Mesenchymal stem cell (in vitro differentiated cells and primary cell): ENCODE data around the gene SH3RF2.
"Not testable (repeated sequence)": the region's sequence is repeated elsewhere in the genome, so short reads cannot be mapped to it uniquely, and the experiment has no call there.

ENCODE experiments used
- DNase-seq: peaks from one replicate; pipeline ENCODE4 v3.0.0-alpha.2; 2013
- H2AFZ ChIP-seq: one replicate; pipeline ENCODE4 v1.6.1; 2013; ENCODE audit warnings: low read depth, mild to moderate bottlenecking, control low read depth, inconsistent platforms, low read length, moderate library complexity
- H2AK5ac ChIP-seq: 2 replicates; pipeline ENCODE4 v1.6.1; 2013; ENCODE audit warnings: low read length, moderate library complexity, mild to moderate bottlenecking, inconsistent platforms; ENCODE audit not compliant: severe bottlenecking
- H2BK120ac ChIP-seq: one replicate; pipeline ENCODE4 v1.6.1; 2013; ENCODE audit warnings: low read depth, mild to moderate bottlenecking, inconsistent platforms, low read length, moderate library complexity
- H2BK12ac ChIP-seq, 2 experiments: one replicate each; pipeline ENCODE4 v1.6.1; 2013; ENCODE audit warnings: inconsistent platforms in 2 of 2, low read length in 2 of 2, mild to moderate bottlenecking in 2 of 2, moderate library complexity in 2 of 2, control low read depth in 1 of 2
- H2BK15ac ChIP-seq: one replicate; pipeline ENCODE4 v1.6.1; 2013; ENCODE audit warnings: mild to moderate bottlenecking, low read depth, inconsistent platforms; ENCODE audit not compliant: poor library complexity, severe bottlenecking
- H2BK5ac ChIP-seq: 2 replicates; pipeline ENCODE4 v1.6.1; 2013; ENCODE audit warnings: low read depth, mild to moderate bottlenecking, low read length, control low read depth, inconsistent platforms; ENCODE audit not compliant: poor library complexity, severe bottlenecking
- H3K14ac ChIP-seq, 2 experiments: one replicate each; pipeline ENCODE4 v1.6.1; 2013; ENCODE audit warnings: inconsistent platforms in 2 of 2, low read length in 2 of 2, control low read depth in 1 of 2, mild to moderate bottlenecking in 1 of 2, moderate library complexity in 1 of 2
- H3K18ac ChIP-seq, 2 experiments: one replicate each; pipeline ENCODE4 v1.6.1; 2013; ENCODE audit warnings: inconsistent platforms in 2 of 2, low read length in 2 of 2, control low read depth in 1 of 2, low read depth in 1 of 2, mild to moderate bottlenecking in 1 of 2
- H3K23ac ChIP-seq, 2 experiments: one replicate each; pipeline ENCODE4 v1.6.1; 2013; ENCODE audit warnings: inconsistent platforms in 2 of 2, low read length in 2 of 2, mild to moderate bottlenecking in 2 of 2, moderate library complexity in 2 of 2, control low read depth in 1 of 2
- H3K27ac ChIP-seq: 2 replicates; pipeline ENCODE4 v1.5.1; 2013; ENCODE audit warnings: mild to moderate bottlenecking, moderate library complexity, low read length, control low read depth, inconsistent platforms; ENCODE audit not compliant: poor library complexity, severe bottlenecking
- H3K27me3 ChIP-seq, 2 experiments: 2 replicates each; pipeline versions ENCODE4 v1.6.1 to v1.7.0; 2013; ENCODE audit warnings: low read length in 2 of 2, mild to moderate bottlenecking in 2 of 2, moderate library complexity in 2 of 2, control low read depth in 1 of 2, inconsistent platforms in 1 of 2; ENCODE audit not compliant: control insufficient read depth in 1 of 2, insufficient read depth in 1 of 2
- H3K36me3 ChIP-seq, 2 experiments: 2 replicates each; pipeline versions ENCODE4 v1.6.1 to v1.7.0; 2013; ENCODE audit warnings: low read length in 2 of 2, control low read depth in 1 of 2, inconsistent platforms in 1 of 2, low read depth in 1 of 2, mild to moderate bottlenecking in 1 of 2; ENCODE audit not compliant: insufficient read depth in 2 of 2, control insufficient read depth in 1 of 2
- H3K4ac ChIP-seq, 2 experiments: one replicate each; pipeline ENCODE4 v1.6.1; 2013; ENCODE audit warnings: inconsistent platforms in 2 of 2, low read length in 2 of 2, mild to moderate bottlenecking in 2 of 2, moderate library complexity in 2 of 2, control low read depth in 1 of 2, low read depth in 1 of 2
- H3K4me1 ChIP-seq: 2 replicates; pipeline ENCODE4 v1.6.1; 2013; ENCODE audit warnings: low read depth, low read length, control low read depth; ENCODE audit not compliant: control insufficient read depth, insufficient read depth
- H3K4me2 ChIP-seq: 2 replicates; pipeline ENCODE4 v1.6.1; 2013; ENCODE audit warnings: low read length, mild to moderate bottlenecking, inconsistent platforms; ENCODE audit not compliant: poor library complexity, severe bottlenecking
- H3K4me3 ChIP-seq, 2 experiments: 2 replicates each; pipeline versions ENCODE4 v1.5.1 to v1.7.0; 2013; ENCODE audit warnings: low read length in 2 of 2, mild to moderate bottlenecking in 2 of 2, control low read depth in 1 of 2, low read depth in 1 of 2; ENCODE audit not compliant: insufficient read depth in 1 of 2
- H3K79me1 ChIP-seq: replicated peaks from 2 replicates; pipeline ENCODE4 v1.6.1; 2013; ENCODE audit warnings: mild to moderate bottlenecking, control low read depth, low read length, inconsistent platforms; ENCODE audit not compliant: poor library complexity, severe bottlenecking
- H3K9ac ChIP-seq: 2 replicates; pipeline ENCODE4 v1.7.0; 2013; ENCODE audit warnings: mild to moderate bottlenecking, low read length, moderate library complexity
- H3K9me3 ChIP-seq: 2 replicates; pipeline ENCODE4 v1.7.0; 2013; ENCODE audit warnings: mild to moderate bottlenecking, low read length; ENCODE audit not compliant: control insufficient read depth
- H4K8ac ChIP-seq: one replicate; pipeline ENCODE4 v1.6.1; 2013; ENCODE audit warnings: inconsistent platforms, mild to moderate bottlenecking, low read length, moderate library complexity
- H4K91ac ChIP-seq: one replicate; pipeline ENCODE4 v1.6.1; 2013; ENCODE audit warnings: mild to moderate bottlenecking, low read length, inconsistent platforms
- WGBS: methylation state at CpG from one replicate; pipeline ENCODE4 v1.1.7; 2013; ENCODE audit warnings: mixed read lengths; 5-methylcytosine and 5-hydroxymethylcytosine counted together

Gene SH3RF2

GRCh38 chr5:145891378-145891777 is 45.0 kb upstream of the SH3RF2 start:
- H3K36me3 ChIP-seq, H3K4me2 ChIP-seq, H3K4me3 ChIP-seq, H2BK5ac ChIP-seq, H3K18ac ChIP-seq, H3K9ac ChIP-seq, H3K27me3 ChIP-seq, H3K27ac ChIP-seq, H3K23ac ChIP-seq, H3K4me1 ChIP-seq, H3K14ac ChIP-seq, H2BK120ac ChIP-seq, H2BK12ac ChIP-seq, H4K8ac ChIP-seq, H2AK5ac ChIP-seq, H3K79me1 ChIP-seq, H4K91ac ChIP-seq, H2AFZ ChIP-seq, H2BK15ac ChIP-seq, H3K9me3 ChIP-seq, H3K4ac ChIP-seq, DNase-seq: not testable (repeated sequence)
- 96% methylated on average over 10 of the region's 10 CpGs for WGBS

DNA sequence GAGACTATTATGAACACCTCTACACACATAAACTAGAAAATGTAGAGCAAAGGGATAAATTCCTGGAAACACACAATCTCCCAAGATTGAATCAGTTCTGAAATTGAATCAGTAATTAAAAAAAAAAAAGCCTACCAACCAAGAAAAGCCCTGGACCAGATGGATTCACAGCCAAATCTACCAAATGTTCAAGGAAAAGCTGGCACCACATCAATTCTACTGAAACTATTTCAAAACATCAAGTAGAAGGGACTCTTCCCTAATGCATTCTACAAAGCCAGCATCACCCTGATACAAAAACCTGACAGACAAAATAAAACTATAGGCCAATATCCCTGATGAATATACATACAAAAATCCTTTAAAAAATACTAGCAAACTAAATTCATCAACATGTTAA is 38.2 kb upstream of the SH3RF2 start:
- no peaks in the 10 kb centered on the region for H3K4me1 ChIP-seq
- H2BK15ac ChIP-seq = no peak overlapping the region
- H3K9me3 ChIP-seq = peaks cover 10% of the 10 kb centered on the region
- no peak overlapping the region for H2AK5ac ChIP-seq
- no peak overlapping the region for H2BK5ac ChIP-seq
- no peak overlapping the region for H3K18ac ChIP-seq
- no peak overlapping the region for H3K9ac ChIP-seq
- no peak for DNase-seq
- H2BK120ac ChIP-seq = no peak overlapping the region
- H3K4me3 ChIP-seq = no peak overlapping the region
- no peak overlapping the region for H3K27ac ChIP-seq
- H3K4ac ChIP-seq = no peak overlapping the region
- no peak overlapping the region for H2AFZ ChIP-seq
- H3K79me1 ChIP-seq = no peaks in the 10 kb centered on the region
- no peak overlapping the region for H4K8ac ChIP-seq
- H3K23ac ChIP-seq = no peak overlapping the region
- H3K4me2 ChIP-seq = no peak overlapping the region
- H3K14ac ChIP-seq = no peak overlapping the region
- H2BK12ac ChIP-seq = no peak overlapping the region
- no peaks in the 10 kb centered on the region for H3K27me3 ChIP-seq
- H3K36me3 ChIP-seq = no peaks in the 10 kb centered on the region
- no peak overlapping the region for H4K91ac ChIP-seq

- Histone ChIP-seq H2BK5ac (no peak overlapping the region), H3K18ac (no peak overlapping the region), H2BK12ac (no peak overlapping the region), H3K9ac (no peak overlapping the region), H4K91ac (no peak overlapping the region), H4K8ac (no peak overlapping the region), H2AFZ (no peak overlapping the region), H2AK5ac (no peak overlapping the region), H3K27ac (no peak overlapping the region), H3K79me1 (no peaks in the 10 kb centered on the region), H3K14ac (no peak overlapping the region), H3K36me3 (no peaks in the 10 kb centered on the region), H2BK15ac (no peak overlapping the region), H3K23ac (no peak overlapping the region), H3K4me2 (no peak overlapping the region), H3K27me3 (no peaks in the 10 kb centered on the region), H2BK120ac (no peak overlapping the region), H3K4me1 (no peaks in the 10 kb centered on the region), H3K4ac (no peak overlapping the region), H3K9me3 (peaks cover 10% of the 10 kb centered on the region), H3K4me3 (no peak overlapping the region)
- DNase-seq = no peak
- WGBS = no CpG with 5 or more reads among the region's 1 CpG
Observed at GRCh38 chr5:145902421-145902820, 34.0 kb upstream of the SH3RF2 start.

DNA sequence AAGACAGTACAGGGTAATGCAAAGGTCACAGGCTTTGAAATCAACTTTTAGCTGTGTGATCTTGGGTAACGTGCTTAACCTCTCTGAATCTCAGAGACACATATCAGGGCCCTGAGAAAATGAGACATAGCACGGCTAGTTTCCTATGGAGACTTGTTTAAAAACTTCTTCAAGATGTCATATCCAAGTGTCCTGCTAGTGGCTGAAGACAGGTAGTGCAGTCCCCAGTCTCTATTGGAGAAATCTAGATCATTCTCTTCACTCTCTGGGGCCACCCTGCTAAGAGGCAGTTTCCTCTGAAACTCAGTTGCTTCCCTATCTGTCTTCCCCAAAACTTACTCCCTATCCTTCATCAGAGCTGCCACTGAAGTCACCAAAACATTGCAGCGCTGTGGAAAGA is 33.3 kb upstream of the SH3RF2 start:
- WGBS = 100% methylated on average over 3 of the region's 3 CpGs
- no peaks in the 10 kb centered on the region for H3K27me3 ChIP-seq
- H3K9me3 ChIP-seq = peaks cover 10% of the 10 kb centered on the region
- no peak overlapping the region for H4K8ac ChIP-seq
- no peak overlapping the region for H3K4me2 ChIP-seq
- H3K14ac ChIP-seq = no peak overlapping the region
- H4K91ac ChIP-seq = no peak overlapping the region
- H2AFZ ChIP-seq = no peak overlapping the region
- no peak overlapping the region for H3K27ac ChIP-seq
- H3K79me1 ChIP-seq = no peaks in the 10 kb centered on the region
- no peak overlapping the region for H3K23ac ChIP-seq
- no peaks in the 10 kb centered on the region for H3K4me1 ChIP-seq
- H3K36me3 ChIP-seq = no peaks in the 10 kb centered on the region
- H3K9ac ChIP-seq = no peak overlapping the region
- no peak overlapping the region for H2BK120ac ChIP-seq
- no peak overlapping the region for H3K4ac ChIP-seq
- H2BK12ac ChIP-seq = no peak overlapping the region
- H2BK5ac ChIP-seq = no peak overlapping the region
- H3K18ac ChIP-seq = no peak overlapping the region
- H2BK15ac ChIP-seq = no peak overlapping the region
- H2AK5ac ChIP-seq = no peak overlapping the region
- no peak overlapping the region for H3K4me3 ChIP-seq
- DNase-seq = no peak
